ENCODE data around the gene BRD1.

Gene BRD1

DNA sequence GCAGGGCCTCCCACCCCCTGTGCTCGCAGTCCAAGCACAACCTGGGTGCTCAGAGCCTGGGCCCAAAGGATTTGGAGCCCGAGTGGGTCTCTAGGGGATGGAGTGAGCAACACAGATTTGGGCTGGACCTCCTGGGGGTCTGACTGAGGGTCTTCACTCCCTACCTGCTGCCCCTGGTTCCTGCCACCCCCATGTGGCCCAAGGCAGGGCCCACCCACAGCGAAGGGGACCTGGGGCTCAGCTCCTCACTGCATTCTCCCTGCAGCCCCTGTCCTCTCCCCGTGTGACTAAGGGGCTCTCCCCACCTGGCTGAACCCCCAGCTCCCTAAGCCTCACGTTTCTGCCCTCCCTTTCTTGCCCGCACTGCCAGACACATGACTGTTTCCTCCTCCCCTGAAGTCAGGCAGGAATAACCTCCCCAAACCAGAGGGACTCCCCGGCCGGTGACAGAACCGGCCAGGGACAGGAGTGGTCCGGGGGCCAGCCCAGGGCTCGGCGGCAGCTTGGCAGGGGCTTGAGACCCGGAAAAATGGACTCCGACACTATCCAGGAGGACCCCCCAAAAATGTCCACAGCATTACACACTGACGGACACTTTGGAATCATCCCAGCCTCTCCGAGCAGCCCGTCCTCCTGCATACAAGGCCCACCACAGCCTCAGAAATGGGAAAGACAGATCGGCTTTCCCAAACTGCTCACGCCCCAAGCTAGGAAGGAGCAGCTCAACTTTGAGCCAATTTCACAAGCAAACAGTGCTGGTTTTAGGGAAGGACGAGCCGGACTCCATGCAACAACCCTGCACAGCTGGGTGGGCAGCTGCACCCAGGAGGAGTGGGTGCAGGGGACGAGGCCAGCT, 57.8 kb downstream of the BRD1 start:
- TF ChIP-seq, protein P1, sequence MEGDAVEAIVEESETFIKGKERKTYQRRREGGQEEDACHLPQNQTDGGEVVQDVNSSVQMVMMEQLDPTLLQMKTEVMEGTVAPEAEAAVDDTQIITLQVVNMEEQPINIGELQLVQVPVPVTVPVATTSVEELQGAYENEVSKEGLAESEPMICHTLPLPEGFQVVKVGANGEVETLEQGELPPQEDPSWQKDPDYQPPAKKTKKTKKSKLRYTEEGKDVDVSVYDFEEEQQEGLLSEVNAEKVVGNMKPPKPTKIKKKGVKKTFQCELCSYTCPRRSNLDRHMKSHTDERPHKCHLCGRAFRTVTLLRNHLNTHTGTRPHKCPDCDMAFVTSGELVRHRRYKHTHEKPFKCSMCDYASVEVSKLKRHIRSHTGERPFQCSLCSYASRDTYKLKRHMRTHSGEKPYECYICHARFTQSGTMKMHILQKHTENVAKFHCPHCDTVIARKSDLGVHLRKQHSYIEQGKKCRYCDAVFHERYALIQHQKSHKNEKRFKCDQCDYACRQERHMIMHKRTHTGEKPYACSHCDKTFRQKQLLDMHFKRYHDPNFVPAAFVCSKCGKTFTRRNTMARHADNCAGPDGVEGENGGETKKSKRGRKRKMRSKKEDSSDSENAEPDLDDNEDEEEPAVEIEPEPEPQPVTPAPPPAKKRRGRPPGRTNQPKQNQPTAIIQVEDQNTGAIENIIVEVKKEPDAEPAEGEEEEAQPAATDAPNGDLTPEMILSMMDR (conservative IDR thresholded peaks at IDR 0.05), result no peak
- no peak overlapping the region for H3K27ac ChIP-seq

DNA sequence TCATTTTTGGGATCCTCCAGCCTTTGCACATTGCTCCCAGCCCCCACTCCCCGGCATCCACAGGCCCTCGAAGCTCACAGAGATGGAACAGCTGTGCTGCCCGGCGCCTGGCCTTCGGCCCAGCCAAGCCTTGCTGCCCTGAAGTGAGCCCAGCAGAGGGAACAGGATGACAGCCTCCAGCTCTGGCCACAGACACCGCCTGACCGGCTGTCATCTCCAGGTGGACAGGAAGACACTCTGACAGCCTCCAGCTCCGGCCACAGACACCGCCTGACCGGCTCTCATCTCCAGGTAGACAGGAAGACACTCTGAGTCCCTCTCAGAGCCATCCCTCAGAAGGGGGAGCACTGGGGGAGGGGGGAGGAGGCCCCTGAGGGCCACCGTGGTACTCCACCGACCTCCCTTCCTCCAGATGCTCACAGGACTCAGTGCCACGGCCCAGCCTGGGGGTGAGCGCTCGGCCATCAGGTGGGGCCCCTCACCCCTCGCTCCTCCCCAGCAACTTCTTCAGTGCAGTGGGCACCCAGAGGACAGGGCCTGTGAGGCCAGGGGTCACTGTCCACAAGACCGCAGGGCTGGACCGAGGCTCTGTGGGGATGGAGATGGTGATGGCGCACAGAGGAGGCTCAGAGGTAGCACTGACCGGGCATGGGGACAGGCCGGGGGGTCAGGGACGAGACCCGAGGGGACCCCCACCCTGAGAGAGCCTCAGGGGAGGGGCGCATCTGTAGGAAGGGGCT, 58.6 kb downstream of the BRD1 start:
- TF ChIP-seq, protein P1 (conservative IDR thresholded peaks at IDR 0.05), result no peak
- no peak overlapping the region for H3K27ac ChIP-seq

DNA sequence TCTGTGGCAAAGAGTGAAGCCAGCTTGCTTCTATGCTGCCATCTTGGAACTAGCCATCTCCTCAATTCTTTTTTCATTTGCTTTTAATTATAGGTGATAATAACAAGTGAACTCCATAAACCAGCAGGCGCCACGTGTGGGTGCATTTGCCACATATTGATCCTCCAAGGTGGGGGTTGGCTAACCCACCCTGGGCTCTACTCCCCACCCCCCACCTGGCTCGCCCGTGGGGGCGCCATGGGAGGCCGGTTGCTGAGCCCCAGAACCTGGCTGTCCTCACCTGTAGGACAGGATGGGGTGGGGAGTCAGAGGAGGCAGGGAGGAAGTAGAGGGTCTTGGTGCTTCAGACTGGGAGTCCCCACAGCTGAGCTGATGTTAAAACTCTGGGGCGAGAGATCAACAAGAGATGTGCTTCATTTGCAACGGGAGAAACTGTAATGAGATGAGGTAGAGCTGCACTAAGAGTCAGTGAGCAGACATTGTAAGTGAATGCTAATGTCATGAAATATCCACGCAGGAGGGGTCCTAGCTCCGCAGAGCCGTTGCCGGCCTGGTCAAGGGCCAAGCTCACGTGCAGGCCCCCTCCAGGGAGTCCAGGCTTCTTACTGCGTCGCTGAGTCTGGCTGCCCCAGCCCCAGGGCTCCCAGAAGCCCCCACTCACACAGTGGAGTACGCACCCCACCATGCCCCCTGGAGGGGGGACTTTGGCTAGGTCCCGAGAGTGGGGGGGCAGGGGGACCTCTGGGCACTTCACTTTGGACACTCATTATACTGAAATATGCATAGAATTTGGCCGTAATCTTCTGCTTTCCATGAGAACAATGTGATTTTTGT, 59.4 kb downstream of the BRD1 start:
- no peak overlapping the region for H3K27ac ChIP-seq
- TF ChIP-seq, protein P1 (conservative IDR thresholded peaks at IDR 0.05), result no peak

DNA sequence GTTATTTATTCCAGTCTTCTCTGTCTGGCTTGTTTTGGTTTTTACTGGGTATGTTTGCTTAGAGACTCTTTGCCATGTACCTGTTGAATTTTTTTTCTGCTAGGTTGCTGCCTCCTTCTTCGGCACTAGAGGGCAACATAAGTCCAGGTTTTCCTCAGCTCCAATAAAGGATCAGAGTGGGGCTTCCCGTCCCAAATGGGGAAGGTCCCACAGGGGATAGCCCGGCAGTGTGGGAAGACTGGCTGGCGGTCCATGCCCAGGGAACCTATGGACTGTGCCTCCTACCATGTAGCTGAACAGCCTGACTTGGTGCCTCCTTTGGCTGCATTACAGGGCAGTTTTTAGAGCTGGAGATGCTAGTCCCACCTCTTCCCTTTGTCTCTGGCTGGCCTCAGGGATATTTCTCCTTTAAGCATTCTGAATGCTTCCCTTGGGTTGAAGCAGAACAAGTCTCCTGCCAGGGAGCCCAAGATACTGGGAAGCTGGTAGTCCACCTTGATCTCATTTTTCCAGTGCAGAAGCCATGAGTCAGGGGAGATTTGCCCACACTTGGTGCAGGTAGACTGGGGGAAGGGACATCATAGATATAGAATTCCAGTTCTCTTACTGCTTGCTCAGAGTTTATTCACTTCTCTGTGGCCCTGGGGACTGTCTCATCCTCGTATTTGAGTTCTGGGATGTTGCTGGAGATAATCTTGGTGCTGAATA, 60.2 kb downstream of the BRD1 start:
- H3K27ac ChIP-seq, result no peak overlapping the region
- TF ChIP-seq, protein P1 (conservative IDR thresholded peaks at IDR 0.05), result peak; percentile 66

DNA sequence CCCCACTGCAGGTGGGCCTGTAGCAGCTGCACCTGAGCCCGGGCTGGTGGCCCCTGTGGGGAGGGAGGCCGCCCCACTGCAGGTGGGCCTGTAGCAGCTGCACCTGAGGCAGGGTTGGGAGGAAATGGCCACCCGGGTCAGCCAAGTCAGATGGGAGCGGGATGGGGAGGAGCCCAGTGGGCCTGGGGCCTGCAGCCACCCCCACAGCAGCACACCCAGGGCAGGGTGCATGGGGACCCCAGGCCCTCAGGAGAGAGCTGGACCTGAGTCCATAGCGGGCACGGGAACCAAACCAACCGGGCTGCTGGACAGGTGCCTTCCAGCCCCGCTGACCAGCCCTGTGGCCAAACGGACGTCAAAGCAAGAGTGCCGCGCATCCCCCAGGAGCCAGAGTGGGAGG, 61.7 kb downstream of the BRD1 start:
- TF ChIP-seq, protein P1 (conservative IDR thresholded peaks at IDR 0.05), result no peak
- H3K27ac ChIP-seq, result no peak overlapping the region

DNA sequence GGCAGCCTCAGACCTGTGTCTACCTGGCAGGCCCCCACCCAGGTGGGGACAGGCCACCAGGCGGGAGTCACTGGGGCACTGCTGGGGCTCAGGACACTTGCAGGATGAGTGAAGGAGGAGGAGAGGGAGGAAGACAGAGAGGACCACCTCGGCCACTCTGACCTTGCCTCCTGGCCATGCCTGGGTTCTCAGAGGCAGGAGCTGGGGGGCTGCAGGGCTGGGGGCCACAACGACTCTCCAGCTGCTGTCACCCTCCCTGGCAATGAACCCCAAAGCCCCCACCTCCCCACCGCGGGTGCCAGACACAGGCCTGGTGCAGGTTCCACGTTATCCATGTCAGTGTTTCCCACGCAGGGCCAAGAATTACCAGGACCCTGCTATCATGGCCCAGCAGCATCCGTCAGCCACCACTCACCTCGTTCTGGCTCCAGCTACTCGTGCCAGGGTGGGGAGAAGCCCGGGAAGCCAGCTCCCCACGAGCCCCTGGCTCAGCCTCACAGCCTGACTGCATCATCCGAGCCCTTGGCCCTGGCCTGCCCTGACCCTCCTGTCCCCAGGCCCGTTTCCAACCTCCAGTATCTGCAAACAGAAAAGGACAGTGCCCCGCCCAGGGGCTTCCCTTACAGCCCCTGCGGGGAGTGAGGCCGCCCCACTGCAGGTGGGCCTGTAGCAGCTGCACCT, 62.4 kb downstream of the BRD1 start:
- TF ChIP-seq, protein P1 (conservative IDR thresholded peaks at IDR 0.05), result no peak
- no peak overlapping the region for H3K27ac ChIP-seq
